GM13976 (cell line): ENCODE measurements around the gene NT5C2.

Experiments
- DNase-seq: peaks from one replicate; pipeline ENCODE4 v3.0.0; 2012; ENCODE audit warnings: low spot score
- CTCF ChIP-seq: IDR thresholded peaks from 2 replicates; pipeline ENCODE4 v1.5.1; 2012; ENCODE audit warnings: borderline replicate concordance, mild to moderate bottlenecking; ENCODE audit not compliant: insufficient read depth; ENCODE audit errors: extremely low read depth, missing control alignments, control extremely low read depth
- in situ Hi-C: fragments of 300-500 bp; cut with MboI; formaldehyde crosslinking; loops from one replicate; pipeline ENCODE4 v1.12.0; 2022; ENCODE audit warnings: low sequenced_read_pairs, mixed read lengths, inconsistent platforms; ENCODE audit not compliant: unreplicated experiment

NT5C2 gene

GRCh38 chr10:103100620-103101019 is 92.5 kb downstream of the NT5C2 start:
- no peak for TF ChIP-seq CTCF
- in situ Hi-C loops: no loop called here

GRCh38 chr10:103098240-103098639 is 94.8 kb downstream of the NT5C2 start:
- TF ChIP-seq CTCF: no peak
- no peak for DNase-seq
- in situ Hi-C loops: no loop called here

More at GRCh38 chr10:103100620-103101019, 92.5 kb downstream of the NT5C2 start:
- no peak for DNase-seq

- in situ Hi-C loops: no loop called here
- no peak for TF ChIP-seq CTCF
- no peak for DNase-seq
These were observed 96.9 kb downstream of the NT5C2 start for GRCh38 chr10:103096130-103096529.

- DNase-seq: no peak
- TF ChIP-seq CTCF: no peak
- in situ Hi-C loops: no loop called here
These were observed 98.1 kb downstream of the NT5C2 start for GRCh38 chr10:103095005-103095404.

GRCh38 chr10:103090911-103091310 is 102.2 kb downstream of the NT5C2 start:
- in situ Hi-C loops: no loop called here

GRCh38 chr10:103089493-103089892 is 103.6 kb downstream of the NT5C2 start:
- in situ Hi-C loops: no loop called here
- no peak for TF ChIP-seq CTCF
- no peak for DNase-seq

More at GRCh38 chr10:103090911-103091310, 102.2 kb downstream of the NT5C2 start:
- no peak for TF ChIP-seq CTCF
- DNase-seq: no peak

- in situ Hi-C loops: no loop called here
- DNase-seq: no peak
- no peak for TF ChIP-seq CTCF
These were observed 106.3 kb downstream of the NT5C2 start for GRCh38 chr10:103086799-103087198.
